GM23338 (cell line): ENCODE results near the gene MYO9A. TPM values are rescaled to one million over a fixed set of nuclear protein-coding genes. Genes with fewer than 3 reads are reported as not detected.

ENCODE experiments used
- ATAC-seq: fragments of 200-7000 bp; cut with Tn5 transposase; 3 replicates; pipeline ENCODE4 v1.9.1; 2020
- DNase-seq: peaks from one replicate; pipeline ENCODE4 v3.0.0-alpha.2; 2015; ENCODE audit warnings: low spot score
- H2AFZ ChIP-seq: fragments of 200-600 bp; sonication (generic); 2 replicates; pipeline ENCODE4 v1.8.0; 2016; ENCODE audit warnings: antibody characterized with exemption, mild to moderate bottlenecking, moderate library complexity
- H3F3A ChIP-seq: fragments of 200-600 bp; sonication (generic); replicated peaks from 2 replicates; pipeline ENCODE4 v1.8.0; 2017; ENCODE audit warnings: antibody characterized with exemption, mixed run types, low read depth
- H3K27ac ChIP-seq: fragments of 200-600 bp; sonication (generic); 2 replicates; pipeline ENCODE4 v1.6.1; 2016; ENCODE audit warnings: low read depth
- H3K27me3 ChIP-seq: fragments of 200-600 bp; sonication (generic); 2 replicates; pipeline ENCODE4 v1.8.0; 2016; ENCODE audit warnings: mild to moderate bottlenecking, mixed run types, moderate library complexity; ENCODE audit not compliant: insufficient read depth
- H3K36me3 ChIP-seq: fragments of 200-600 bp; sonication (generic); 2 replicates; pipeline ENCODE4 v1.8.0; 2016; ENCODE audit warnings: mild to moderate bottlenecking; ENCODE audit not compliant: insufficient read depth
- H3K4me1 ChIP-seq: fragments of 200-600 bp; sonication (generic); 2 replicates; pipeline ENCODE4 v1.8.0; 2016; ENCODE audit warnings: mild to moderate bottlenecking, moderate library complexity; ENCODE audit not compliant: insufficient read depth
- H3K4me2 ChIP-seq: fragments of 200-600 bp; sonication (generic); 2 replicates; pipeline ENCODE4 v1.7.1; 2017; ENCODE audit warnings: mixed run types
- H3K4me3 ChIP-seq: fragments of 200-600 bp; sonication (generic); 2 replicates; pipeline ENCODE4 v1.6.1; 2016; ENCODE audit warnings: mixed run types
- H3K79me2 ChIP-seq: fragments of 200-600 bp; sonication (generic); replicated peaks from 2 replicates; pipeline ENCODE4 v1.8.0; 2017; ENCODE audit warnings: mild to moderate bottlenecking; ENCODE audit not compliant: insufficient read depth
- H3K9me2 ChIP-seq: fragments of 200-600 bp; sonication (generic); 2 replicates; pipeline ENCODE4 v1.8.0; 2017; ENCODE audit not compliant: insufficient read depth
- H4K20me1 ChIP-seq: fragments of 200-600 bp; sonication (generic); replicated peaks from 2 replicates; pipeline ENCODE4 v1.8.0; 2017; ENCODE audit warnings: mild to moderate bottlenecking; ENCODE audit not compliant: insufficient read depth
- H3K27ac Mint-ChIP-seq: 2 replicates; pipeline ENCODE4 v1.8.0; 2020; ENCODE audit warnings: inconsistent platforms, mild to moderate bottlenecking, moderate library complexity, mixed read lengths
- H3K27me3 Mint-ChIP-seq: 3 replicates; pipeline ENCODE4 v1.8.0; 2022; ENCODE audit warnings: low read depth, mild to moderate bottlenecking, moderate library complexity, mixed read lengths, inconsistent platforms; ENCODE audit not compliant: insufficient read depth, poor library complexity
- H3K36me3 Mint-ChIP-seq: 3 replicates; pipeline ENCODE4 v1.8.0; 2021; ENCODE audit warnings: low read depth, mild to moderate bottlenecking, inconsistent platforms, moderate library complexity, mixed read lengths
- H3K4me1 Mint-ChIP-seq: 3 replicates; pipeline ENCODE4 v1.8.0; 2020; ENCODE audit warnings: mild to moderate bottlenecking, inconsistent platforms, mixed read lengths
- H3K4me3 Mint-ChIP-seq: 3 replicates; pipeline ENCODE4 v1.8.0; 2021; ENCODE audit warnings: moderate library complexity, mild to moderate bottlenecking, inconsistent platforms, mixed read lengths
- H3K9me3 Mint-ChIP-seq: 3 replicates; pipeline ENCODE4 v1.8.0; 2020; ENCODE audit warnings: moderate library complexity, mild to moderate bottlenecking, inconsistent platforms, mixed read lengths
- CREB1 ChIP-seq: fragments of 250-450 bp; sonication (Bioruptor Pico); IDR thresholded peaks from 2 replicates; pipeline ENCODE4 v1.5.0; 2020; ENCODE audit warnings: low read depth, mild to moderate bottlenecking, moderate library complexity
- EZH2 ChIP-seq: fragments of 200-600 bp; sonication (generic); IDR thresholded peaks from one replicate; pipeline ENCODE4 v1.8.0; 2017; ENCODE audit warnings: antibody characterized with exemption, mild to moderate bottlenecking, low read depth; ENCODE audit not compliant: unreplicated experiment
- EZH2phosphoT487 ChIP-seq: fragments of 200-600 bp; sonication (generic); IDR thresholded peaks from one replicate; pipeline ENCODE4 v1.8.1; 2018; ENCODE audit warnings: antibody characterized with exemption; ENCODE audit not compliant: unreplicated experiment
- JUNB ChIP-seq: IDR thresholded peaks from one replicate; pipeline ENCODE4 v1.6.1; 2016; ENCODE audit warnings: antibody characterized with exemption; ENCODE audit not compliant: unreplicated experiment
- NANOG ChIP-seq: IDR thresholded peaks from 2 replicates; pipeline ENCODE4 v1.6.1; 2016; ENCODE audit warnings: antibody characterized with exemption, borderline replicate concordance
- POLR2AphosphoS5 ChIP-seq: IDR thresholded peaks from 2 replicates; pipeline ENCODE4 v1.6.1; 2016; ENCODE audit warnings: antibody characterized with exemption, low read depth
- STAT1 ChIP-seq: IDR thresholded peaks from one replicate; pipeline ENCODE4 v1.6.1; 2016; ENCODE audit warnings: antibody characterized with exemption; ENCODE audit not compliant: unreplicated experiment
- ZNF114 ChIP-seq: fragments of 250-450 bp; sonication (Bioruptor Pico); IDR thresholded peaks from 2 replicates; pipeline ENCODE4 v1.5.0; 2020; ENCODE audit warnings: mild to moderate bottlenecking, moderate library complexity
- ZNF331 ChIP-seq: fragments of 250-450 bp; sonication (Bioruptor Pico); IDR thresholded peaks from 2 replicates; pipeline ENCODE4 v1.5.0; 2020; ENCODE audit warnings: low read depth, mild to moderate bottlenecking, moderate library complexity
- polyA plus RNA-seq: library from polyadenylated mRNA; unstranded; fragments of >200 nt; fragmentation: Nextera tagmentation; extraction: Ambion mirVana; gene quantifications from 2 replicates; pipeline ENCODE4 v1.2.1, GENCODE V29; 2016
- total RNA-seq: library from RNA; depleted of rRNA; stranded (reverse); fragments of >200 nt; shearing (Covaris generic); gene quantifications from 2 replicates; pipeline ENCODE4 v1.2.3, GENCODE V29; 2014
- TF ChIP-seq, protein P1 (sequence below), 2 experiments: fragments of 200-600 bp in 1 of 2; sonication (generic) in 1 of 2; conservative IDR thresholded peaks; 2 replicates each; pipeline versions ENCODE4 v1.5.1 to v1.6.1; 2016 to 2017; ENCODE audit warnings: antibody characterized with exemption in 2 of 2, low read depth in 2 of 2, mild to moderate bottlenecking in 2 of 2, moderate library complexity in 1 of 2
- TF ChIP-seq, protein P2 (sequence below): IDR thresholded peaks from one replicate; pipeline ENCODE4 v1.6.1; 2018; ENCODE audit warnings: antibody characterized with exemption; ENCODE audit not compliant: unreplicated experiment
- TF ChIP-seq, protein P3 (sequence below): IDR thresholded peaks from 2 replicates; pipeline ENCODE4 v1.6.1; 2016; ENCODE audit warnings: antibody characterized with exemption
- TF ChIP-seq, protein P4 (sequence below): fragments of 250-450 bp; sonication (Bioruptor Pico); IDR thresholded peaks from 2 replicates; pipeline ENCODE4 v1.5.0; 2020; ENCODE audit warnings: mild to moderate bottlenecking, moderate library complexity

The MYO9A gene
- total and polyA plus RNA-seq, 2 experiments from 2014 or later: 11.6 to 32.8 TPM

DNA sequence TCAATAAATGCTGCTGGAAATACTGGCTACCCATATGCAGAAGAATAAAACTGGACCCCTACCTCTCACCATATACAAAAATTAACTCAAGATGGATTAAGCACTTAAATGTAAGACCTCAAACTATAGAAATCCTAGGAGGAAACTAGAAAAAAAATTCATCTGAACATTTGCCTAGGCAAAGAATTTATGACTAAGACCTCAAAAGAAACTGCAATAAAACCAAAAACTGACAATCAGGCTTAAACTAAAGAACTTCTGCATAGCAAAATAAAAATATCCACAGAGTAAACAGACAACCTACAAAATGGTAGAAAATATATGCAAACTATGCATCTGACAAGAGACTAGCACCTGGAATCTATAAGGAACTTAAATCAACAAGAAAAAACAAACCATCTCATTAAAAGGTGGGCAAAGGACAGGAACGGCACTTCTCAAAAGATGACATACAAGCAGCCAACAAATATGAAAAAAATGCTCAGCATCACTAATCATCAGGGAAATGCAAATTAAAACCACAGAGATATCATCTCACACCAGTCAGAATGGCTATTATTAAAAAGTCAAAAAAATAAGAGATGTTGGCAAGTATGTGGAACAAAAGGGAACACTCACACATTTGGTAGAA is 47.0 kb downstream of the MYO9A start:
- Histone ChIP-seq H2AFZ (no peak overlapping the region), H3K9me2 (no peaks in the 10 kb centered on the region), H3K36me3 (no peaks in the 10 kb centered on the region), H3K4me1 (peaks cover 4% of the 10 kb centered on the region; the same call in 1 of the 2 replicates), H3K27me3 (no peaks in the 10 kb centered on the region), H3K4me3 (no peak overlapping the region), H3F3A (no peaks in the 10 kb centered on the region), H4K20me1 (peaks cover 8% of the 10 kb centered on the region), H3K27ac (no peak overlapping the region), H3K79me2 (peaks cover 16% of the 10 kb centered on the region), H3K4me2 (no peak overlapping the region)
- no peaks in the 10 kb centered on the region for H3K36me3 Mint-ChIP-seq
- peaks cover 4% of the 10 kb centered on the region for H3K27me3 Mint-ChIP-seq
- H3K9me3 Mint-ChIP-seq: no peaks in the 10 kb centered on the region
- TF ChIP-seq, protein P1, sequence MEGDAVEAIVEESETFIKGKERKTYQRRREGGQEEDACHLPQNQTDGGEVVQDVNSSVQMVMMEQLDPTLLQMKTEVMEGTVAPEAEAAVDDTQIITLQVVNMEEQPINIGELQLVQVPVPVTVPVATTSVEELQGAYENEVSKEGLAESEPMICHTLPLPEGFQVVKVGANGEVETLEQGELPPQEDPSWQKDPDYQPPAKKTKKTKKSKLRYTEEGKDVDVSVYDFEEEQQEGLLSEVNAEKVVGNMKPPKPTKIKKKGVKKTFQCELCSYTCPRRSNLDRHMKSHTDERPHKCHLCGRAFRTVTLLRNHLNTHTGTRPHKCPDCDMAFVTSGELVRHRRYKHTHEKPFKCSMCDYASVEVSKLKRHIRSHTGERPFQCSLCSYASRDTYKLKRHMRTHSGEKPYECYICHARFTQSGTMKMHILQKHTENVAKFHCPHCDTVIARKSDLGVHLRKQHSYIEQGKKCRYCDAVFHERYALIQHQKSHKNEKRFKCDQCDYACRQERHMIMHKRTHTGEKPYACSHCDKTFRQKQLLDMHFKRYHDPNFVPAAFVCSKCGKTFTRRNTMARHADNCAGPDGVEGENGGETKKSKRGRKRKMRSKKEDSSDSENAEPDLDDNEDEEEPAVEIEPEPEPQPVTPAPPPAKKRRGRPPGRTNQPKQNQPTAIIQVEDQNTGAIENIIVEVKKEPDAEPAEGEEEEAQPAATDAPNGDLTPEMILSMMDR (conservative IDR thresholded peaks at IDR 0.05; ENCODE audit: low read depth in 2 of 2): no peak
- TF ChIP-seq ZNF114: no peak
- no peak for TF ChIP-seq STAT1
- TF ChIP-seq CREB1: no peak
- no peak for TF ChIP-seq ZNF331
- TF ChIP-seq, protein P2, sequence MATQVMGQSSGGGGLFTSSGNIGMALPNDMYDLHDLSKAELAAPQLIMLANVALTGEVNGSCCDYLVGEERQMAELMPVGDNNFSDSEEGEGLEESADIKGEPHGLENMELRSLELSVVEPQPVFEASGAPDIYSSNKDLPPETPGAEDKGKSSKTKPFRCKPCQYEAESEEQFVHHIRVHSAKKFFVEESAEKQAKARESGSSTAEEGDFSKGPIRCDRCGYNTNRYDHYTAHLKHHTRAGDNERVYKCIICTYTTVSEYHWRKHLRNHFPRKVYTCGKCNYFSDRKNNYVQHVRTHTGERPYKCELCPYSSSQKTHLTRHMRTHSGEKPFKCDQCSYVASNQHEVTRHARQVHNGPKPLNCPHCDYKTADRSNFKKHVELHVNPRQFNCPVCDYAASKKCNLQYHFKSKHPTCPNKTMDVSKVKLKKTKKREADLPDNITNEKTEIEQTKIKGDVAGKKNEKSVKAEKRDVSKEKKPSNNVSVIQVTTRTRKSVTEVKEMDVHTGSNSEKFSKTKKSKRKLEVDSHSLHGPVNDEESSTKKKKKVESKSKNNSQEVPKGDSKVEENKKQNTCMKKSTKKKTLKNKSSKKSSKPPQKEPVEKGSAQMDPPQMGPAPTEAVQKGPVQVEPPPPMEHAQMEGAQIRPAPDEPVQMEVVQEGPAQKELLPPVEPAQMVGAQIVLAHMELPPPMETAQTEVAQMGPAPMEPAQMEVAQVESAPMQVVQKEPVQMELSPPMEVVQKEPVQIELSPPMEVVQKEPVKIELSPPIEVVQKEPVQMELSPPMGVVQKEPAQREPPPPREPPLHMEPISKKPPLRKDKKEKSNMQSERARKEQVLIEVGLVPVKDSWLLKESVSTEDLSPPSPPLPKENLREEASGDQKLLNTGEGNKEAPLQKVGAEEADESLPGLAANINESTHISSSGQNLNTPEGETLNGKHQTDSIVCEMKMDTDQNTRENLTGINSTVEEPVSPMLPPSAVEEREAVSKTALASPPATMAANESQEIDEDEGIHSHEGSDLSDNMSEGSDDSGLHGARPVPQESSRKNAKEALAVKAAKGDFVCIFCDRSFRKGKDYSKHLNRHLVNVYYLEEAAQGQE: no peak
- no peak for TF ChIP-seq NANOG
- TF ChIP-seq, protein P3, sequence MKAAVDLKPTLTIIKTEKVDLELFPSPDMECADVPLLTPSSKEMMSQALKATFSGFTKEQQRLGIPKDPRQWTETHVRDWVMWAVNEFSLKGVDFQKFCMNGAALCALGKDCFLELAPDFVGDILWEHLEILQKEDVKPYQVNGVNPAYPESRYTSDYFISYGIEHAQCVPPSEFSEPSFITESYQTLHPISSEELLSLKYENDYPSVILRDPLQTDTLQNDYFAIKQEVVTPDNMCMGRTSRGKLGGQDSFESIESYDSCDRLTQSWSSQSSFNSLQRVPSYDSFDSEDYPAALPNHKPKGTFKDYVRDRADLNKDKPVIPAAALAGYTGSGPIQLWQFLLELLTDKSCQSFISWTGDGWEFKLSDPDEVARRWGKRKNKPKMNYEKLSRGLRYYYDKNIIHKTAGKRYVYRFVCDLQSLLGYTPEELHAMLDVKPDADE: no peak
- no peak for TF ChIP-seq EZH2phosphoT487
- TF ChIP-seq EZH2: no peak
- TF ChIP-seq JUNB: no peak
- TF ChIP-seq, protein P4, sequence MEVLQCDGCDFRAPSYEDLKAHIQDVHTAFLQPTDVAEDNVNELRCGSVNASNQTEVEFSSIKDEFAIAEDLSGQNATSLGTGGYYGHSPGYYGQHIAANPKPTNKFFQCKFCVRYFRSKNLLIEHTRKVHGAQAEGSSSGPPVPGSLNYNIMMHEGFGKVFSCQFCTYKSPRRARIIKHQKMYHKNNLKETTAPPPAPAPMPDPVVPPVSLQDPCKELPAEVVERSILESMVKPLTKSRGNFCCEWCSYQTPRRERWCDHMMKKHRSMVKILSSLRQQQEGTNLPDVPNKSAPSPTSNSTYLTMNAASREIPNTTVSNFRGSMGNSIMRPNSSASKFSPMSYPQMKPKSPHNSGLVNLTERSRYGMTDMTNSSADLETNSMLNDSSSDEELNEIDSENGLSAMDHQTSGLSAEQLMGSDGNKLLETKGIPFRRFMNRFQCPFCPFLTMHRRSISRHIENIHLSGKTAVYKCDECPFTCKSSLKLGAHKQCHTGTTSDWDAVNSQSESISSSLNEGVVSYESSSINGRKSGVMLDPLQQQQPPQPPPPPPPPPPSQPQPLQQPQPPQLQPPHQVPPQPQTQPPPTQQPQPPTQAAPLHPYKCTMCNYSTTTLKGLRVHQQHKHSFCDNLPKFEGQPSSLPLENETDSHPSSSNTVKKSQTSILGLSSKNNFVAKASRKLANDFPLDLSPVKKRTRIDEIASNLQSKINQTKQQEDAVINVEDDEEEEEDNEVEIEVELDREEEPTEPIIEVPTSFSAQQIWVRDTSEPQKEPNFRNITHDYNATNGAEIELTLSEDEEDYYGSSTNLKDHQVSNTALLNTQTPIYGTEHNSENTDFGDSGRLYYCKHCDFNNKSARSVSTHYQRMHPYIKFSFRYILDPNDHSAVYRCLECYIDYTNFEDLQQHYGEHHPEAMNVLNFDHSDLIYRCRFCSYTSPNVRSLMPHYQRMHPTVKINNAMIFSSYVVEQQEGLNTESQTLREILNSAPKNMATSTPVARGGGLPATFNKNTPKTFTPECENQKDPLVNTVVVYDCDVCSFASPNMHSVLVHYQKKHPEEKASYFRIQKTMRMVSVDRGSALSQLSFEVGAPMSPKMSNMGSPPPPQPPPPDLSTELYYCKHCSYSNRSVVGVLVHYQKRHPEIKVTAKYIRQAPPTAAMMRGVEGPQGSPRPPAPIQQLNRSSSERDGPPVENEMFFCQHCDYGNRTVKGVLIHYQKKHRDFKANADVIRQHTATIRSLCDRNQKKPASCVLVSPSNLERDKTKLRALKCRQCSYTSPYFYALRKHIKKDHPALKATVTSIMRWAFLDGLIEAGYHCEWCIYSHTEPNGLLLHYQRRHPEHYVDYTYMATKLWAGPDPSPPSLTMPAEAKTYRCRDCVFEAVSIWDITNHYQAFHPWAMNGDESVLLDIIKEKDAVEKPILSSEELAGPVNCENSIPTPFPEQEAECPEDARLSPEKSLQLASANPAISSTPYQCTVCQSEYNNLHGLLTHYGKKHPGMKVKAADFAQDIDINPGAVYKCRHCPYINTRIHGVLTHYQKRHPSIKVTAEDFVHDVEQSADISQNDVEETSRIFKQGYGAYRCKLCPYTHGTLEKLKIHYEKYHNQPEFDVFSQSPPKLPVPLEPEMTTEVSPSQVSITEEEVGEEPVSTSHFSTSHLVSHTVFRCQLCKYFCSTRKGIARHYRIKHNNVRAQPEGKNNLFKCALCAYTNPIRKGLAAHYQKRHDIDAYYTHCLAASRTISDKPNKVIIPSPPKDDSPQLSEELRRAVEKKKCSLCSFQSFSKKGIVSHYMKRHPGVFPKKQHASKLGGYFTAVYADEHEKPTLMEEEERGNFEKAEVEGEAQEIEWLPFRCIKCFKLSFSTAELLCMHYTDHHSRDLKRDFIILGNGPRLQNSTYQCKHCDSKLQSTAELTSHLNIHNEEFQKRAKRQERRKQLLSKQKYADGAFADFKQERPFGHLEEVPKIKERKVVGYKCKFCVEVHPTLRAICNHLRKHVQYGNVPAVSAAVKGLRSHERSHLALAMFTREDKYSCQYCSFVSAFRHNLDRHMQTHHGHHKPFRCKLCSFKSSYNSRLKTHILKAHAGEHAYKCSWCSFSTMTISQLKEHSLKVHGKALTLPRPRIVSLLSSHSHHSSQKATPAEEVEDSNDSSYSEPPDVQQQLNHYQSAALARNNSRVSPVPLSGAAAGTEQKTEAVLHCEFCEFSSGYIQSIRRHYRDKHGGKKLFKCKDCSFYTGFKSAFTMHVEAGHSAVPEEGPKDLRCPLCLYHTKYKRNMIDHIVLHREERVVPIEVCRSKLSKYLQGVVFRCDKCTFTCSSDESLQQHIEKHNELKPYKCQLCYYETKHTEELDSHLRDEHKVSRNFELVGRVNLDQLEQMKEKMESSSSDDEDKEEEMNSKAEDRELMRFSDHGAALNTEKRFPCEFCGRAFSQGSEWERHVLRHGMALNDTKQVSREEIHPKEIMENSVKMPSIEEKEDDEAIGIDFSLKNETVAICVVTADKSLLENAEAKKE (CRISPR knock-in tag): no peak
- TF ChIP-seq POLR2AphosphoS5: no peak
- H3K4me3 Mint-ChIP-seq: no peak overlapping the region
- no peak overlapping the region for H3K27ac Mint-ChIP-seq
- H3K4me1 Mint-ChIP-seq: no peaks in the 10 kb centered on the region; the same call in 2 of the 3 replicates
- no peak for ATAC-seq
- no peak for DNase-seq
